Esophagus muscularis mucosa (tissue), 3 donors: ENCODE data around the gene EMC8.
"Not testable (repeated sequence)": the region's sequence is repeated elsewhere in the genome, so short reads cannot be mapped to it uniquely, and the experiment has no call there.

Experiments
- CTCF ChIP-seq, 3 experiments: fragments of 200-600 bp in 2 of 3; fragments of 450-650 bp in 1 of 3; sonication (generic) in 2 of 3; IDR thresholded peaks; one replicate each; pipeline ENCODE4 v1.5.1; 2017 to 2019; ENCODE audit warnings: antibody characterized with exemption in 3 of 3, mild to moderate bottlenecking in 2 of 3, moderate library complexity in 1 of 3
- POLR2A ChIP-seq: fragments of 450-650 bp; IDR thresholded peaks from one replicate; pipeline ENCODE4 v1.6.1; 2017; ENCODE audit warnings: antibody characterized with exemption, moderate library complexity, mild to moderate bottlenecking, low read depth

- not testable (repeated sequence) for TF ChIP-seq CTCF (IDR thresholded peaks at IDR 0.05); POLR2A
Measured at GRCh38 chr16:85807340-85807739, 8.0 kb upstream of the EMC8 start.
